GM12872 (cell line): ENCODE results near the gene ZNF462.

ENCODE experiments used
- TF ChIP-seq, protein P1 (sequence below): IDR thresholded peaks from 3 replicates; pipeline ENCODE4 v1.5.1; 2011; ENCODE audit warnings: low read depth, mild to moderate bottlenecking, low read length, moderate library complexity; ENCODE audit not compliant: insufficient read depth

The ZNF462 gene

GRCh38 chr9:107046692-107047091 lies 183.7 kb downstream of the ZNF462 start:
- TF ChIP-seq, protein P1, sequence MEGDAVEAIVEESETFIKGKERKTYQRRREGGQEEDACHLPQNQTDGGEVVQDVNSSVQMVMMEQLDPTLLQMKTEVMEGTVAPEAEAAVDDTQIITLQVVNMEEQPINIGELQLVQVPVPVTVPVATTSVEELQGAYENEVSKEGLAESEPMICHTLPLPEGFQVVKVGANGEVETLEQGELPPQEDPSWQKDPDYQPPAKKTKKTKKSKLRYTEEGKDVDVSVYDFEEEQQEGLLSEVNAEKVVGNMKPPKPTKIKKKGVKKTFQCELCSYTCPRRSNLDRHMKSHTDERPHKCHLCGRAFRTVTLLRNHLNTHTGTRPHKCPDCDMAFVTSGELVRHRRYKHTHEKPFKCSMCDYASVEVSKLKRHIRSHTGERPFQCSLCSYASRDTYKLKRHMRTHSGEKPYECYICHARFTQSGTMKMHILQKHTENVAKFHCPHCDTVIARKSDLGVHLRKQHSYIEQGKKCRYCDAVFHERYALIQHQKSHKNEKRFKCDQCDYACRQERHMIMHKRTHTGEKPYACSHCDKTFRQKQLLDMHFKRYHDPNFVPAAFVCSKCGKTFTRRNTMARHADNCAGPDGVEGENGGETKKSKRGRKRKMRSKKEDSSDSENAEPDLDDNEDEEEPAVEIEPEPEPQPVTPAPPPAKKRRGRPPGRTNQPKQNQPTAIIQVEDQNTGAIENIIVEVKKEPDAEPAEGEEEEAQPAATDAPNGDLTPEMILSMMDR = no peak

DNA sequence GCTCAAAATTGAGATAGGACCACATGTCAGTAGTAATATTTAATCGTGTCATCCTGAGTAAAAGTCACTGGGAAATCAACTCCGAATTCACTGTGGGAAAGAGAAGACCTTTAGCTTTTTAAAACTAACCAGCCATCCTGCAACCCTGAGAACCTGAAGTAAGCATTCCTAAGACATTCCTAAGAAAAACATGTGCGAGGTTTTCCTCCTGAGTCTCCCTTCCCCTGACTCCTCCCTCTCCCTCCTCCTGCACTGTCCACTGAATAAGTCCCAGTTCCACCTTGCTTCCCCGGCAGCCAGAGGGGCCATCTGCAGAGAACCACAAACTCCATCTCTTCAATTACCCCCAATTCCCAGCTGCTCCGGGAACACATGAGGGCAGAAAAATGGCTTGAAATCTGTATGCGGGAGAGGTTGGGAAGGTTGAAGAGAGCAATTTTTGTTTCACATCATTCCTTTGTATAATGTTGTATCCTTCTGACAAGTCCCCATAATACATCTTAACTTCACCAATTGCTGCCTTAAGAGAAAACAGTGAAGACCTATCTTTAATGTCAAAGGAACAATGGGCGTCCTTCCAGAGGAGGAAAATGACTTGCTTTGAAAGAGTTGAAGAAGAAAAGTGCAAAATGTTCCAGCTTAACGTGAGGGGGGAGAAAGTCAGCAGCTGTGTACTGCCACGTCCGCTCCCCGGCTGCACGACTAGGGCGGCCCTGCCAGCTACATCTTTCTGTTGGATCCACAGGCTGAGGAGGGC lies 186.3 kb downstream of the ZNF462 start:
- TF ChIP-seq, protein P1 = no peak

- TF ChIP-seq, protein P1 = no peak
Measured at GRCh38 chr9:107049803-107050184, 186.8 kb downstream of the ZNF462 start.

DNA sequence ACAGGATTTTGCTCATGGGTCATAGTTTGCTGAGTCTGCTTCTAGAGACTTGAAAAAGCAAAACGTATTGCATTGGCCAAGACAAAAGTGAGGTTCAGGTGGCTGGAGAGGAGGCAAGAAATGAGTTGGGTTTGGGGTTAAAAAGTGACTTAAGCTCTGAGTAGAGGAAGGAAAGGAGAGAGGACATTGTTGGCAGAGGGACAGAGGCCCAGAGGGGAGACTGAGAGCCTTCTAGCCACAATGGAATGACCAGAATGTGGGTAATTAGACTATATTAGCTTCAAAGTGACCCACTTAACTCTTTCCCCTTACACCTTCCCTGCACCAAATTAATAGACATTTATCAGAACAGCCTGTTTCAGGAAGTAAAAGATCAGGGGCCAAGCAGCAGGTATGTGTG lies 188.4 kb downstream of the ZNF462 start:
- TF ChIP-seq, protein P1 = no peak

- TF ChIP-seq, protein P1 = no peak
Measured at GRCh38 chr9:107054146-107054545, 191.2 kb downstream of the ZNF462 start.

DNA sequence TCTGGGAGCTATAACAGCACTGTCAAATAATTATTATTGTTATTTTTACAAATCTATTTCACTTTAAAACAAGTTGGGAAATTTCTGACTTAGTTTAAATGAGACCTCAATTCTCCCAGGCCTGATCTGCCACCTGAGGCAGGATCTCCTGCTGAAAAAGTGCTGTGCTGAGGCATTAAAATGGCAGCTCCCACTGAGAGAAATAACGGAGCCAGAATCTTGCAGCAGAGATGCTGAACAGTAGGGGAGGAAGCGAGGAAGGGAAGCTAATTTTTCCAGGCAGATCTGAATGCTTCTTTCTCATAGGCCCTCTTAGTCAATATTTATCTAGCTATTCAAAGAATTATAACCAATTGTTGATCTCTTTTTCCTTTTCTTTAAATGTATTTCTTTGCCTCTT lies 196.3 kb downstream of the ZNF462 start:
- TF ChIP-seq, protein P1 = no peak

GRCh38 chr9:107060062-107060461 lies 197.1 kb downstream of the ZNF462 start:
- TF ChIP-seq, protein P1 = no peak
